Tongue (tissue), 2 donors: ENCODE data around the gene HDAC9. TPM values are rescaled to one million over a fixed set of nuclear protein-coding genes. Genes with fewer than 3 reads are reported as not detected.
"Not testable (repeated sequence)": the region's sequence is repeated elsewhere in the genome, so short reads cannot be mapped to it uniquely, and the experiment has no call there.

Source experiments
- DNase-seq: peaks from one replicate; pipeline ENCODE4 v3.0.0-alpha.2; 2015
- total RNA-seq: library from RNA; depleted of rRNA; stranded (reverse); fragments of >200 nt; gene quantifications from one replicate; pipeline ENCODE4 v1.2.3, GENCODE V29; 2014

HDAC9 gene
- total RNA-seq, 1 donor from 2014 or later = 56.2 TPM

- DNase-seq = peak; percentile 50
Measured at GRCh38 chr7:18727115-18727870, 231.7 kb downstream of the HDAC9 start.

- not testable (repeated sequence) for DNase-seq
Measured at GRCh38 chr7:18736012-18736411, 240.5 kb downstream of the HDAC9 start.

- no peak for DNase-seq
Measured at GRCh38 chr7:18740579-18740988, 245.0 kb downstream of the HDAC9 start.

GRCh38 chr7:18753972-18754610 lies 258.5 kb downstream of the HDAC9 start:
- DNase-seq = no peak

GRCh38 chr7:18754766-18755165 lies 259.2 kb downstream of the HDAC9 start:
- peak; percentile 7 for DNase-seq

- no peak for DNase-seq
Measured at GRCh38 chr7:18755793-18756192, 260.2 kb downstream of the HDAC9 start.

GRCh38 chr7:18756378-18757050 lies 261.0 kb downstream of the HDAC9 start:
- DNase-seq = no peak

- DNase-seq = no peak
Measured at GRCh38 chr7:18760046-18760445, 264.5 kb downstream of the HDAC9 start.

- DNase-seq = no peak
Measured at GRCh38 chr7:18760631-18761445, 265.3 kb downstream of the HDAC9 start.

GRCh38 chr7:18762189-18762588 lies 266.6 kb downstream of the HDAC9 start:
- peak; percentile 10 for DNase-seq

GRCh38 chr7:18768256-18768655 lies 272.7 kb downstream of the HDAC9 start:
- no peak for DNase-seq

- DNase-seq = peak; percentile 2
Measured at GRCh38 chr7:18770154-18770811, 274.7 kb downstream of the HDAC9 start.

DNA sequence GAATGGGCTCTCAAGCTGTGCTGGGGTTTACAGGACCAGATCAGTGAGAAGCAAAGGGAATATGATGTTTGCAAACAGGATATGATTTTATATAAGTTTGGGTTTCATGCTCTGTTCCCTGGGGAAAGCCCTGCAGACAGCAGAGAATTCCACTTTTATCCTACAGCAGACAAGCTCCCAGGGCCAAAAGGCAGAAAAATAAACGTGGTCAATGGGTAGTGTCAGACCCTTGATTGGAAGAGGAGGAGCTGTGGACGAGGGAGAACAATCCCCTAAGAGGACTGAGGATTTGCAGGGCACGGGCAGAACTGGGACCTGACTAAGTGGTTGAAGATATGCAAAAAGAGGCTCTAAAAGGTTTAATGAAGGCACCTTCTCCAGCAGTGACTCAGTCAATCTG lies 275.3 kb downstream of the HDAC9 start:
- DNase-seq = no peak

- DNase-seq = no peak
Measured at GRCh38 chr7:18771834-18772566, 276.5 kb downstream of the HDAC9 start.

- DNase-seq = no peak
Measured at GRCh38 chr7:18772567-18772965, 277.0 kb downstream of the HDAC9 start.

GRCh38 chr7:18777314-18777713 lies 281.8 kb downstream of the HDAC9 start:
- DNase-seq = no peak

- no peak for DNase-seq
Measured at GRCh38 chr7:18778594-18778993, 283.0 kb downstream of the HDAC9 start.

DNA sequence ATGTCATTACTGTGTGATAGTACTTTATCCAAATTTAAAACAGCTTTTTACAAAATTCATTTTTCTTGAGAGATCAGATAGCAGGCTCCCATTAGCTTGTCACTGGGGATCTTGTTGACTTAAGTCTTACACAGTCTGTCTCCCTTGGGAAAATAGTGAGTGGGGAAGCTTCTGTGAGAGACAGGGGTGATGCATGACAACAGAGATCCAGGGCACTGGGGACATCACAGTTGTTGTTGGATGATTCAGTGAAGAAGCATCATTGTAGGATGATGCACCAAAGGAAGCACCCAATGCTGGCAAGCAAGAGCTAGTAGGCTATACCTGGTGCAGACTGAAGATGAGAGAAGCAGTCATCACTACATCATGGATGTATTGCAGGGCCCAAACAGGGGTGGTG lies 284.7 kb downstream of the HDAC9 start:
- no peak for DNase-seq

- DNase-seq = no peak
Measured at GRCh38 chr7:18780938-18781337, 285.4 kb downstream of the HDAC9 start.

- no peak for DNase-seq
Measured at GRCh38 chr7:18786196-18786727, 290.7 kb downstream of the HDAC9 start.

- no peak for DNase-seq
Measured at GRCh38 chr7:18786796-18787195, 291.2 kb downstream of the HDAC9 start.
